Measurements from ENCODE around the gene SMARCD3.

GRCh38 chr7:151291206-151291605 lies 42.7 kb upstream of the SMARCD3 start:
- TF ChIP-seq YY1 (IDR thresholded peaks at IDR 0.05) (no peak), CTCF (IDR thresholded peaks at IDR 0.05; ENCODE audit: low read depth, low read length, missing input control) (no peak), EGR1 (IDR thresholded peaks at IDR 0.05; ENCODE audit: low read depth in 2 of 2) (no peak), SP1 (IDR thresholded peaks at IDR 0.05) (no peak), ATF3 (IDR thresholded peaks at IDR 0.05) (no peak), RAD21 (IDR thresholded peaks at IDR 0.05) (no peak)
